ENCODE data around the gene PGAM2. TPM values are rescaled to one million over a fixed set of nuclear protein-coding genes. Genes with fewer than 3 reads are reported as not detected.

The PGAM2 gene
- polyA plus RNA-seq, 3 donors: 0.13 TPM; not detected in 2

- TF ChIP-seq CTCF (IDR thresholded peaks at IDR 0.05): no peak
- Histone ChIP-seq H3K4me3 (replicated peaks in 1 of 3; ENCODE audit: low read depth in 2 of 3, low read length in 3 of 3) (no peak overlapping the region), H3K9me3 (replicated peaks in 1 of 2; ENCODE audit: control insufficient read depth in 1 of 2, insufficient read depth in 1 of 2, low read length in 2 of 2) (no peaks in the 10 kb centered on the region), H3K27ac (ENCODE audit: low read depth in 1 of 2, low read length in 2 of 2) (peak overlapping the region; percentile 90 to 97), H4K20me1 (ENCODE audit: insufficient read depth, low read length) (peaks cover 6% of the 10 kb centered on the region), H3K4me2 (replicated peaks; ENCODE audit: extremely low read depth, low read length, poor library complexity, severe bottlenecking) (no peak overlapping the region), H3K4me1 (ENCODE audit: control insufficient read depth in 1 of 2, insufficient read depth in 2 of 2, low read length in 2 of 2) (peaks cover 18 to 27% of the 10 kb centered on the region in 2 donors), H3K9ac (ENCODE audit: insufficient read depth, low read length, poor library complexity, severe bottlenecking) (no peak overlapping the region), H3K27me3 (ENCODE audit: control insufficient read depth in 2 of 2, insufficient read depth in 2 of 2, low read length in 2 of 2) (no peaks in the 10 kb centered on the region), H2AFZ (ENCODE audit: insufficient read depth, low read depth, low read length, poor library complexity, severe bottlenecking) (no peak overlapping the region), H3K79me2 (ENCODE audit: insufficient read depth, low read length) (peaks cover 9% of the 10 kb centered on the region), H3K36me3 (replicated peaks in 1 of 2; ENCODE audit: control insufficient read depth in 1 of 2, insufficient read depth in 2 of 2, low read length in 2 of 2) (peaks cover 55 to 63% of the 10 kb centered on the region in 2 donors)
- peak overlapping the region; percentile 95 to 99 (median 98) for H3K27ac Mint-ChIP-seq
- H3K4me1 Mint-ChIP-seq: peaks cover 45% of the 10 kb centered on the region
- intact Hi-C loops (cut with micrococcal nuclease): loop anchor here in 1 of 2 donors (2.0 kb wide), 1 partner anchor 29 kb away; no protein-coding TSS in a partner anchor
- peaks cover 0 to 2% (median 0%) of the 10 kb centered on the region in 7 donors for H3K9me3 Mint-ChIP-seq
- peaks cover 0 to 6% (median 0%) of the 10 kb centered on the region in 3 donors for H3K27me3 Mint-ChIP-seq (ENCODE audit: low read depth in 3 of 3)
- DNase-seq: no peak
- H3K4me3 Mint-ChIP-seq: no peak overlapping the region
- WGBS (ENCODE audit: insufficient coverage): 98% methylated on average over 14 of the region's 17 CpGs
- peaks cover 59 to 81% of the 10 kb centered on the region in 2 donors for H3K36me3 Mint-ChIP-seq
Observed at GRCh38 chr7:44075296-44076075, 10.1 kb upstream of the PGAM2 start.

- peak overlapping the region; percentile 62 to 80 for H3K4me3 Mint-ChIP-seq
- TF ChIP-seq CTCF (IDR thresholded peaks at IDR 0.05): no peak
- peak overlapping the region; percentile 72 for H3K4me2 ChIP-seq (replicated peaks; ENCODE audit: extremely low read depth, low read length, poor library complexity, severe bottlenecking)
- H3K27ac ChIP-seq (ENCODE audit: low read depth in 1 of 2, low read length in 2 of 2): peak overlapping the region; percentile 90 to 97
- H3K4me1 Mint-ChIP-seq: peaks cover 40% of the 10 kb centered on the region
- intact Hi-C loops (cut with micrococcal nuclease): loop anchor here in 1 of 2 donors (2.0 kb wide), 1 partner anchor 28 kb away; no protein-coding TSS in a partner anchor
- H3K9ac ChIP-seq (ENCODE audit: insufficient read depth, low read length, poor library complexity, severe bottlenecking): peak overlapping the region; percentile 86
- H3K27me3 Mint-ChIP-seq (ENCODE audit: low read depth in 3 of 3): peaks cover 0 to 4% (median 0%) of the 10 kb centered on the region in 3 donors
- H3K79me2 ChIP-seq (ENCODE audit: insufficient read depth, low read length): no peaks in the 10 kb centered on the region
- H3K9me3 ChIP-seq (replicated peaks in 1 of 2; ENCODE audit: control insufficient read depth in 1 of 2, insufficient read depth in 1 of 2, low read length in 2 of 2): no peaks in the 10 kb centered on the region
- no peak for DNase-seq
- H3K4me3 ChIP-seq (replicated peaks in 1 of 3; ENCODE audit: low read depth in 2 of 3, low read length in 3 of 3): peak overlapping the region in 1 of 3 experiments; percentile 28
- H3K27ac Mint-ChIP-seq: peak overlapping the region; percentile 95 to 99 (median 98)
- WGBS (ENCODE audit: insufficient coverage): 8% methylated on average over 9 of the region's 13 CpGs
- peaks cover 44 to 52% of the 10 kb centered on the region in 2 donors for H3K36me3 ChIP-seq (replicated peaks in 1 of 2; ENCODE audit: control insufficient read depth in 1 of 2, insufficient read depth in 2 of 2, low read length in 2 of 2)
- H3K36me3 Mint-ChIP-seq: peaks cover 48 to 70% of the 10 kb centered on the region in 2 donors
- H4K20me1 ChIP-seq (ENCODE audit: insufficient read depth, low read length): peaks cover 6% of the 10 kb centered on the region
- H2AFZ ChIP-seq (ENCODE audit: insufficient read depth, low read depth, low read length, poor library complexity, severe bottlenecking): no peak overlapping the region
- H3K27me3 ChIP-seq (ENCODE audit: control insufficient read depth in 2 of 2, insufficient read depth in 2 of 2, low read length in 2 of 2): no peaks in the 10 kb centered on the region
- peaks cover 0 to 2% (median 0%) of the 10 kb centered on the region in 7 donors for H3K9me3 Mint-ChIP-seq
- peaks cover 18 to 27% of the 10 kb centered on the region in 2 donors for H3K4me1 ChIP-seq (ENCODE audit: control insufficient read depth in 1 of 2, insufficient read depth in 2 of 2, low read length in 2 of 2)
Observed at GRCh38 chr7:44074349-44074695, 9.0 kb upstream of the PGAM2 start.
